Effector CD4-positive, alpha-beta T cell (primary cell): Measurements from ENCODE around the gene PIK3CB.
"Not testable (repeated sequence)": the region's sequence is repeated elsewhere in the genome, so short reads cannot be mapped to it uniquely, and the experiment has no call there.

Source experiments
- DNase-seq: peaks from one replicate; pipeline ENCODE4 v3.0.0-alpha.2; 2020

The PIK3CB gene

DNA sequence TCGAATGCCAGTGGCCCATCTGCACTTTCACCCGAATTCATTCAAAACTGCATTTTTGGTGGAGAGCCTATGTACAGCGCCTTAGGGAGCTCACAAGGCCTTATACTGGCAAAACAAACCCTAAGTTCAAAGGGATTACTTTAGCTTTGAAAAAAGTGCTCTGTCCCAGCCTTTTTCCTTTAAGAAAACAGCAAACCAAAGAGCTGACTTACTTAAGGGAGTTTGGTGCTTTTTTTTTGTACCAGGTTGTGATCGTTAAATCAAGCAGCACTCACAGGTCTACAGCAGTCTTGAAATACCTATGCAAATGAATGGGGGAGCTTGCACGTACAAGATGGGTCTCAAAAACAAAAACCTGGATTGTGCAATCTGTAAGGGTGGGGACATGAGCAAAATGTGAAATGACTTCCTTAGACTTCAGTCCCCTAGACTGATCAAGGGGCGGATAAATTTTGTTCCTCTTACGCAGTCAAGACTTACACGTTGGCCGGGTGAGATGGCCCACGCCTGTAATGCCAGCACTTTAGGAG lies 11.6 kb upstream of the PIK3CB start:
- no peak for DNase-seq

DNA sequence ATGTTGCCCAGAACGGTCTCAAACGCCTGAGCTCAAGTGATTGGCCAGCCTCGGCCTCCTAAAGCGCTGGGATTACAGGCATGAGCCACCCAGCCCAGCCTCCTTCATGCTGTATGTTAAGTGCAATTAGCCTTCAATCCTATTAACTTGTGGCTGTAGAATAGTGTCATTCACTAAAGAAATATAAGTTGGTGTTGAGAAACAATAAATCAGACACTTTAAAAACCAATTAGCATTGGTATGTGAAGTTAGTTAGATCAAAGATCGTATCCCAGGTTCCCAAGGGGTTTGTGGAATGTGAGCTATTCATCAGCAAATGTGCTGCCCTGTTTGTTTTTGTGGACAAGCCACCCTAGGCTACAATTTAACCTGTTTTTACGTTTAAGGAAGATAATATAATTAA lies 11.0 kb upstream of the PIK3CB start:
- no peak for DNase-seq

DNA sequence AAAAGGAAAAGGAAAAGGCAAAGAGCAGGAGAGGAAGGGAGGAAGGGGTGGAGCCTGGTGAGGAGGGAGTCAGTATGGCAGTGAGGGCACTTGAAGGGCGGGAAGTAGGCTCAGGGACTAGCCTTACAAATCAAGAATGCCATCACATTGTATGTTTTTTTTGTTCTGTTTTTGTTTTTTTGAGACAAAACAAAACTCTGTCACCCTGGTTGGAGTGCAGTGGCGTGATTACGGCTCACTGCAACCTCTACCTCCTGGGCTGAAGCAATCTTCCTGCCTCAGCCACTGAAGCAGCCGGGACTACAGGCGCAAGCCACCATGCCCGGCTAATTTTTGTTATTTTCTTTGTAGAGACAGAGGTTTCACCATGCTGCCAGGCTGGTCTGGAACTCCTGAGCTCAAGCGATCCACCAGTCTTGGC lies 10.5 kb upstream of the PIK3CB start:
- no peak for DNase-seq

DNA sequence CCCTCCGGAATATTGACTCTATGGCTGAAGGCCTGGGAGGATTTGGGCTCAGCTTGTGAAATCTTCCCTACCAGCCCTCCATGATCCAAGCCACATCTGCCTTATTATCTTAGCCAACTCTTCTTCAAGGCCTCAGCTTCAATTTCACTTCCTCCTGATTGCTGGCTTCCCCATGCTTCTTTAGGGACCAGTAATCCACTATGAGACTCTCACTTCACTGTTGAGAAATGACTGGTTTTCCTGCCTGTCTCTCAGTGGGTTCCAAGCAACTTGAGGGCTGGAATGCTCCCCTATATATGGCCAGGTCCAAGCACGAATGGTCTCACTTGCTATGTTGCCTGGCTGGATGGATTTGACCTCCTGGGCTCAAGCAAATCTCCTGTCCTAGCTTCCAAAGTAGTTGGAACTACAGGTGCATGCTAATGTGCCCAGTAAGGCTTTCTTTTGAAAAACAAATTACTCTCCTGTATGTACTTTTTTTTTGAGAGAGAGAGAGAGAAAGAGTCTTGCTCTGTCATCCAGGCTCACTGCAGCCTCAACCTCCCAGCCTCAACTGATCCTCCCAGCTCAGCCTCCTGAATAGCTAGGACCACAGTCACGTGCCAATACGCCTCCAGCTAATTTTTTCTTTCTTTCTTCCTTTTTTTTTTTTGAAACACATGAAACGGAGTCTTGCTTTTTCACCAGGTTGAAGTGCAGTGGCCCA lies 7.9 kb upstream of the PIK3CB start:
- DNase-seq: no peak

DNA sequence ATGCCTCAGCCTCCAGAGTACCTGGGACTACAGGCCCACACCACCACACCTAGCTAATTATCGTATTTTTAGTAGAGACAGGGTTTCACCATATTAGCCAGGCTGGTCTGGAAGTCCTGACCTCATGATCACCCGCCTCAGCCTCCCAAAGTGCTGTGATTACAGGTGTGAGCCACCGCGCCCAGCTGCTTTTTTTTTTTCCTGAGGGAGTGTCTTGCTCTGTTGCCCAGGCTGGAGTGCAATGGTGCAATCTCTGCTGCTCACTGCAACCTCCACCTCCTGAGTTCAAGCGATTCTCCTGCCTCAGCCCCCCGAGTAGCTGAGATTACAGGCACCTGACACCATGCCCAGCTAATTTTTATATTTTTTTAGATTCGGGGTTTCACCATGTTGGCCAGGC lies 3.7 kb upstream of the PIK3CB start:
- DNase-seq: not testable (repeated sequence)

DNA sequence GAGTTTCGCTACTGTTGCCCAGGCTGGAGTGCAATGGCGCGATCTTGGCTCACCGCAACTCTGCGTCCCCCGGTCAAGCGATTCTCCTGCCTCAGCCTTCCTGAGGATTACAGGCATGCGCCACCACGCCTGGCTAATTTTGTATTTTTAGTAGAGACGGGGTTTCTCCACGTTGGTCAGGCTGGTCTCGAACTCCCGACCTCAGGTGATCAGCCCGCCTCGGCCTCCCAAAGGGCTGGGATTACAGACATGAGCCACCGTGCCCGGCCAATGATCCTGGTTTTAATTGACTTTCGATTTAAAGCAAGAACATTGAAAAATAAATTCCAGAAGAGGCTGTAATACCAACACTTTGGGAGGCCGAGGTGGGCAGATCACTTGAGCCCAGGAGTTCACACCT lies 1.1 kb upstream of the PIK3CB start:
- DNase-seq: not testable (repeated sequence)

DNA sequence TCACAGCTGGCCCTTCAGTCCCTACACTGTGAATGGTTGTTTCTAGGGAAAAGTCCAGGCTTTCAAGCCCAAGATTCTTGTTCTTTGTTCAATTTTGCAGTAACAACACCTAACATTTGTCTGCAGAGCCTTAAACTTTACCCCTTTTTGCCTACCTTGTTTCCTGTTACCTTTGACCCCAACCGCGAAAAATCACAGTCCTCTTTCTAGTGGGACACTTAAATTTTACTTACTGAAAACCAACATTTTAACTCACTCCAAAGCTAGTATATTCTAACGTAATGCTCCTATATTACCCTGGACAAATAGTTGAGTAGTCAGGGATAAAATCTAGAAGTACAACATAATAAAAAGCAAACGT lies 649 bp upstream of the PIK3CB start:
- no peak for DNase-seq

DNA sequence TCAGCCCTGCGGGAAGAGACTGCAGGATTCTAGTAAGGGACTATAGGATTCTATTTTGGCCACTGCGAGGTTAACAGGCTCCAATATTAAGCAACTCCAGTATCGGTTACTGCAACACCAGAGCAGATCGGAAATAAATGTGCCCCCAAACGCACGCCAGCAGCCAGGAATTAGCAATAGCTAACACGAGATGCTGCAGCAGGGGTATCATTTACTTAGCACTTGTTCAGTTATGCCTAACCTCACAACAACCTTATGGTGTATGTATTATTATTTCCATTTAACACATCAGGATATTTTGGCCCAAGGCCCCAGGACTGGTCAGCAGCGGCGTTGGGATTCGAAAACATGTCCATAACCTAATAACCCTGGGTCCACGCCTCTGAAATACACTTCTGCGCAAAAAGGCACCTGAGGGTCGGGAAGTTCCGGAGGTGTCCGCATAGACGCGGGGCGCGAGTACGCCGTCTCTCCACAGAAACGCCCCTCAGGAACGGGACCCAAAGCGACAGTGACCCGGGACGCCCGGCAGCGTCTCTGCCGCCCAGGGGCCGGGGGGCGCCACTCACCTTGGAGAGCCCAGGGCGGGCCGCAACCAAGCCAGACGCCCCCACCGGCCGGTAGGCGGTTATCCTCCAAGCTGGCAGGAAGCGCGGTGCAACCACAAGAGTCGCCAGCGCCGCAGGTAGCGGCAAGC lies 681 bp downstream of the PIK3CB start:
- DNase-seq: no peak

DNA sequence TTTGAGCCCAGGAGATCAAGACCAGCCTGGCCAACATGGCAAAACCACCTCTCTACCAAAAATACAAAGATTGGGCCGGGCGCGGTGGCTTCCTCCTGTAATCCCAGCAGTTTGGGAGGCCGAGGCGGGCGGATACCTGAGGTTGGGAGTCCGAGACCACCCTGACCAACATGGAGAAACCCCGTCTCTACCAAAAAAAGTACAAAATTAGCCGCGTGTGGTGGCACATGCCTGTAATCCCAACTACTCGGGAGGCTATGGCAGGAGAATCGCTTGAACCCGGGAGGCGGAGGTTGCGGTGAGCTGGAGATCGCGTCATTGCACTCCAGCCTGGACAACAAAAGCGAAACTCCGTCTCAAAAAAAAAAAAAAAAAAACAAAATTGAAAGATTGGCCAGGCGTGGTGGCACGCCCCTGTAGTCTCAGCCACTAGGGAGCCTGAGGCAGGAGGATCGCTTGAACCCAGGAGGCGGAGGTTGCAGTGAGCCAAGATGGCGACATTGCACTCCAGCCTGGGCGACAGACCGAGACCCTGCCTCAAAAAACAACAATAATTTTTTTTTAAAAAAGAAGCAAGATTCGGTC lies 2.2 kb downstream of the PIK3CB start:
- not testable (repeated sequence) for DNase-seq

DNA sequence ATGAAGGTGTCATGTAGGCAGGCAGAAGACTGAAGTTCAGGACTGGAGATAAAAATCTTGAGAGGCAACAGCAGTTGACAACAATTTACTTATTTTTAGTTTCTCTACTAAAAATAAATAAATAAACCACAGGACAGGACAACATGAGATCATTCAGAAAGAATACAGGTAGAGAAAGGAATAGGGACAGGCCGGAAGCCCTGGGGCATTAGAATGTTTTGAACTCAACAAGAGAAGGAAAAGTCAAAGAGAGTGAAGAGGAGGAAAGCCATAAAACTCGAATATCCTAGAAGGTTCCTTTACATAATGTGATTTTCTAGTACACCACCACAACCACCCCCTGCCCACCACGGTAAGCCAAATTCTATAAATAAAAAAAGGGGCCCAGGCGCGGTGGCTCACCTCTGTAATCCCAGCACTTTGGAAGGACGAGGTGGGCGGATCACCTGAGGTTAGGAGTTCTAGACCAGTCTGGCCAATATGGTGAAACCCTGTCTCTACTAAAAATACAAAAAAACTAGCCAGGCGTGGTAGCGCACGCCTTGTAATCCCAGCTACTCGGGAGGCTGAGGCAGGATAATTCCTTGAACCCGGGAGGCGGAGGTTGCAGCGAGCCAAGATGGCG lies 4.7 kb downstream of the PIK3CB start:
- no peak for DNase-seq

DNA sequence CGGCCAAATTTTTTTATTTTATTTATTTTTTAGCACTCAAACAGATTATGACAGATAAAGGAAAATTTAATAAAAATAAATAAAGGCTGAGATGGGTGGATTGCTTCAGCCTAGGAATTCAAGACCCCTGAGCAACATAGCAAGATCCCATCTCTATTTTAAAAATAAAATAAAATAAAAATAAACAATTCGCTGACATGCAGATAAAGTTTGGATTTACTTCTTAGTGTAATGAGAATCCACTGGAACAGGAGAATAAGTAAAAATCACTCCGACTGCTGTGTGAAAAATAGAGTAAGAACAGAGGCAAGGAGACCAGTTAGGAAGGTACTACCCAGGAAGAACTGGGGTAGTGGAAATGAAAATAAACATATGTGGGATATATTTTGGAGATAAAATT lies 5.6 kb downstream of the PIK3CB start:
- DNase-seq: no peak

DNA sequence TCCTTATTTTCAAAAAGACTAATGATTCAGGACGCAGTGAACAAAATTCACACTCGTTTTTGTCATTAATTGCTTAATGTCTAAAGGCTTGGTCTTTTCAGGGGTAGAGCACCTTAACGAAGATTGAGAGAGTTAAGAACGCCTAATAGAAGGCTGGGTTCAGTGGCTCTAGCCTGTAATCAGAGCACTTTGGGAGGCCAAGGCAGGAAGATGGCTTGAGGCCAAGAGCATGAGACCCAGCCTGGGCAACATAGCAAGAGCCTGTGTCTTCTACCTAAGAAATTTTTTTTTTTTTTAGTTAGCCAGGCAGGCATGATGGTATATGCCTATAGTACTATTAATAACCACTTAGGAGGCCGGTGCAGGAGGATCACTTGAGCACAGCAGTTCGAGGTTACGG lies 7.5 kb downstream of the PIK3CB start:
- no peak for DNase-seq

DNA sequence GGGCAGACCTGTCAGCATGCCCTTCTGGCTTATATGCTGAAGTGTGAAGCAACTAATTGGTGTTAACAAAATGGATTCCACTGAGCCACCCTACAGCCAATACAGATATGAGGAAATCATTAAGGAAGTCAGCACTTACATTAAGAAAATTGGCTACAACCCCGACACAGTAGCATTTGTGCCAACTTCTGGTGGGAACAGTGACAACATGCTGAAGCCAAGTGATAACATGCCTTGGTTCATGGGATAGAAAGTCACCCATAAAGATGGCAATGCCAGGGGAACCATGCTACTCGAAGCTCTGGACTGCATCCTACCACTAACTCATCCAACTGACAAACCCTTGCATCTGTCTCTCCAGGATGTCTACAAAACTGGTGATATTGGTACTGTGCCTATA lies 9.4 kb downstream of the PIK3CB start:
- DNase-seq: no peak

DNA sequence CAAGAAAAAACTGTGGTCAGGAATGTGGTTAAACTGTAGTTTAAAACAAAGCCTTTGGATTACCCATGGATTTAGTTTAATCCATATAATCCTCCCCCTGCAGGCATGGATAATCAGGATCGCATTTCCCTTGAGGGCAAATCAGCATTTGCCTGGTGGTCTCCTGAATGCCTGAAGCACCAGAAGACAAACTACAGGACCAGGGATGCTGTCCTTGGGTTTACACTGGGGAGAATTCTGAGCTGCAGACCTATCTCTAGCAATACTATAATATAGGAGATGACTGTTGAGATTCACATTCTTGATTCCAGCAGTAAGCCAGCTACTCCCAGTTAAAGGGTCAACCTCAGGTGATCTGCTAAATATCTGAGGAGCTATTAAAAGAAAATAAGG lies 10.6 kb downstream of the PIK3CB start:
- DNase-seq: no peak

DNA sequence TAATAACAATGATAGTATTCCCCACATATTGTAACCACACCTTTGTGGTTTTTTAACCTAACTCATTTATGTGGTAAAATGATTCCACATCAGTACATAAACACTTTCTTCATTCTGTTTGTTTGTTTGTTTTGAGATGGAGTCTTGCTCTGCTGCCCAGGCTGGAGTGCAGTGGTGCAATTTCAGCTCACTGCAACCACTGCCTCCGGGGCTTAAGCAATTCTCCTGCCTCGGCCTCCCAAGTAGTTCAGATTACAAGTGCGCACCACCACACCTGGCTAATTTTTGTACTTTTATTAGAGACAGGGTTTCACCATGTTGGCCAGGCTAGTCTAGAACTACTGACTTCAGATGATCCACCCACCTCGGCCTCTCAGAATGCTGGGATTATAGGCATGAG lies 14.3 kb downstream of the PIK3CB start:
- not testable (repeated sequence) for DNase-seq

DNA sequence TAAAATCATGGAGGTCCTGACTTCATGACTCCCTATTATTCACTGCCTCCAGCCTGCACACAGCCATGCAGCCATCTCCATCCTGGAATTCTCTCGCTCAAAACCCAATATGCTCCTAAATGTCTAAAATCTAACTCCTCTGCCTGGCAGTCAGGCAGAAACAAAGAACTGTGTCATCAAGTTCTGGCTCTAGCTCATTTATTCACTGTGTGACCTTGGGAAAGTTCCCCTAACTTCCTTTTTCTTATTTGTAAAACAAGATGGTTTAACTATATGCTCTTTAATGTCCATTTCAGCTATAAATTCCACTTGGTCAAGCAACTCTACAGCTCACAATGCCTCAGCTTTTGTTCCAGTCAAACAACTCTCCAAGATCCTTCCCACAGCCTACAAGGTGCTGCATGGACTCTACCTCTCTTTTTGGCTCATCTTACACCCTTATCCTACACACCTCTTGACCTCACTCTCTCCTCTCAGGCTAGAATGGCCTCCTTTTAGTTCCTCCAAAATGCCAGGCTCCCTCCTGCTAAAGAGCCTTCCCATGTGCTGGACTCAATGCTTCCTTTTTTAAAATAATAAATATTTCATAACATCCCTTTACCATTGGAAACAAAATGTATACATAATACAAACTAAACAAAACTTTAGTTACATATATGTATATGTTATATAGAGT lies 16.4 kb downstream of the PIK3CB start:
- DNase-seq: no peak

DNA sequence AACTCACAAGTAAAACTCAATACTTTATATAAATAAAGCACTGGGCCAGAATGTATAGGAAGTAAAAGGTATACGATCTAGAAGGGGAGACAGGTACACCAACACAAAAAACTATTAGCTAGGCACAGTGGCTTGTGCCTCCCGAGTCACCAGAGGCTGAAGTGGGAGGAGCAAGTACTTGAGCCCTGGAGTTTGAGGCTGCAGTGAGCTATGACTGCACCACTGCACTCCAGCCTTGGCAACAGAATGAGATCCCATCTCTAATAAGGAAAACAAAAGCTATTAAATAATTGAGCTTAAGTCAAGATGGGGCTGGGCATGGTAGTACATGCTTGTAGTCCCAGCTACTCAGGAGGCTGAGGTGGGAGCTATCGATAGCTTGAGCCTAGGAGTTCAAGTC lies 17.0 kb downstream of the PIK3CB start:
- no peak for DNase-seq

DNA sequence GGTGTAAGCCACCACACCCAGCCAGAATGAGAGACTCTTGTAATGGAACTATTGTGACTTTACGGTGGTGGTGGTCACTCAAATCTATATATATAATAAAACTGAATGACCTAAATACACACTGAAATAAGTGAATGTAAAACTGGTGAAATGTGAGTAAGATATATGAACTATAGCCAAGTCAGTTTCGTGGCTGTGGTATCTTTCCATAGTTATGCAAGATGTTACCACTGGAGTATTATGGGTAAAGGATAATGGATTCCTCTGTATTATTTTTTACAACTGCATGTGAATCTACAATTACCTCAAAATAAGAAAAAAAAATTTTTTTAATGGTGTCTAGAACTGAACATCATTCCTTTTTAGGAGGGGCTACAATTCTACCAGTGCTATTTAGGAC lies 21.9 kb downstream of the PIK3CB start:
- DNase-seq: no peak

DNA sequence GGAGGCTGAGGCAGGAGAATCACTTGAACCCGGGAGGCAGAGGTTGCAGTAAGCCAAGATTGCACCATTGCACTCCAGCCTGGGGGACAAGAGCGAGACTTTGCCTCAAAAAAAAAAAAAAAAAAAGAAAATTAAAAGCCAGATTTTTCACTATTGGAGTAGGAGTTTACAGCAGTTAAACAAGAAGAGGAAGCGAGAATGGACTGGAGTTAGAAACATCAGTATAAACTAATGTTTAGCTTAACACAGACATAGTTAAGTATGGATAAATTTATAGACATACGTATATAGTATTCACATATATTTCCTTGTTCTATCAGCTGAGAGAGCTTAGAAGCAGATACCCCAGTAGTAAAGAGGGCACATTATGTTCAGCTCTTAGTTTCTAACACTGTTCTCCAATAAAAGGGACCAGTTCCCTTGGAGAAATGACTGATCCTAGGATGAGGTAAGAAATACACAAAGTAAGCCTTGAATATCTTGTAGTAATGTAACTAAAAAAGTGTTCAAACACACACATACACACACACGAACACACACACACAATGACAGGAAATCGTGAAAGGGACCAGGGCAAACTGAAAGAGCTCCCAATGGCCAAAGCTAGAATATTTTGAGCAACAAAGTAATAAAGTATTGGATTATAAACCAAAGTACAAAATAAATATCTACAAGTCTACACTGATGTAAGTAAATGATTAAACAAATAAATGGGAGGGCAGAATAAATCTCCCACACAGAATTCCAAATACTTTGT lies 25.1 kb downstream of the PIK3CB start:
- no peak for DNase-seq

DNA sequence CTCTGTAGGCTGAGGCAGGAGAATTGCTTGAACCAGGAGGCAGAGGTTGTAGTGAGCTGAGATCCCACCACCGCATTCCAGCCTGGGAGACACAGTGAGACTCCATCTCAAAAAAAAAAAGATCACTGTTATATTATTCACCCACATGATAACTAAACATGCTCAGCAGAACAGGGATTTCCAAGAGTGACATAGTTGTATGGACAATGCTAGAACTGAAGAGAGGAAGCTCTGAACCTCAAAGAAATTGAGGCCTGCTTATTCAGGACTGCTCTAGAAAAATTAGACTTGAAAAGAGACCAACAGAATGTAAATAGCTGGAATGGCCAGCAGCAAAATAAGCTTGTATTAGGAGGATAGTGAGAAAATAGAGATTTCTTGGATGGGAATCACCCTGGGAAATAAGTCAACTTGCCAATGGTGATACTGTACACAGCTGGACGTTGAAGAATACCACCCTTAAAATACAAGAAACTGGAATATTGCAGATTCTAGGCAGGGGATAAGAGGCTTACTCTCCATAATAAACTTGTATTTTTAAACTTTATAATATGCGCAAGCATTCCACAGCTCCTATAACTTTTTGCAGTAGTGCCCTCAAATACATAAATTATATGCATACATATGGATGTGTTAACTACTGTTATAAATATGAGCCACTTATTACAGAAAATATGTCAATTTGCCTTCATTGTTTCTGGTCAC lies 28.2 kb downstream of the PIK3CB start:
- DNase-seq: no peak

DNA sequence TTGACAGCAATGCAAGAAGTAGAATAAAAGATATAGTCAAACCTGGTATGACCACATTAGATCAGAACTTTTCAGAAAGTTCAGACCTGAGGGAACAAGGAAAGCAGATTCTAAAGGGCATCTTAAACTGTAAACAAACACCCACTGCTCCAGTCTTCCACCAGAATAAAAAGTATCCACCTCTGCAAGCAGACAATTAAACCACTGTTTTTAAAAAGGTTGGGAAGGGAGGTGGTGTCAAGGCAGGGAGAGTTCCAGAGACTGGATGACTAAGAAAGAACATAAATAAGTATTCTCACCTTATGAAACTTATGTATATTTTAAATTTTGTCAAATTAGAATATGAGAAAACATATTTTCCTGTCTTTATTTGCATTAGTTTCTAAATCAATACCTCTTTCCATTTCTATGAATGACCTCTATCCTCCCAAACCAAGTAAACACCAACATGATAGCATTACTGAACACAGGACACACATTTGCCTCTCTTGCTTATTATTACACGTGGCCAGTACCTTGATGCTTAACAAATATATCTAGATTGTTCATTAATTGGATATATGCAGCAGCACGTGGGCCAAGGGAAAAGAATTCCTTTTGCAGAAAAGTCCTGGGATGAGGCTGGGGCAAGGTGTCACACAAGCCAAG lies 31.6 kb downstream of the PIK3CB start:
- DNase-seq: no peak
